Measurements from ENCODE around the gene CTTN. TPM values are rescaled to one million over a fixed set of nuclear protein-coding genes. Genes with fewer than 3 reads are reported as not detected.
"Not testable (repeated sequence)": the region's sequence is repeated elsewhere in the genome, so short reads cannot be mapped to it uniquely, and the experiment has no call there.

The CTTN gene
- total and polyA plus RNA-seq, 2 experiments from 2014 or later: 249 to 268 TPM

- Histone ChIP-seq H3K4me3 (no peak overlapping the region), H3F3A (ENCODE audit: insufficient read depth) (no peaks in the 10 kb centered on the region), H3K9me3 (ENCODE audit: low read depth) (peaks cover 4% of the 10 kb centered on the region), H3K4me1 (ENCODE audit: insufficient read depth) (no peaks in the 10 kb centered on the region), H2AFZ (no peak overlapping the region), H3K27ac (no peak overlapping the region), H3K9ac (no peak overlapping the region), H3K79me2 (ENCODE audit: insufficient read depth) (no peaks in the 10 kb centered on the region), H3K4me2 (ENCODE audit: unreplicated experiment) (no peak overlapping the region), H3K9me2 (ENCODE audit: insufficient read depth) (no peaks in the 10 kb centered on the region), H4K20me1 (ENCODE audit: insufficient read depth) (no peaks in the 10 kb centered on the region), H3K27me3 (replicated peaks; ENCODE audit: insufficient read depth) (no peaks in the 10 kb centered on the region), H3K36me3 (ENCODE audit: low read depth) (no peaks in the 10 kb centered on the region)
- in situ Hi-C loops (cut with MboI): no loop called here
- 17 to 29% methylated on average over 2 of the region's 2 CpGs for WGBS, 2 experiments (ENCODE audit: low coverage in 1 of 2, low lambda C conversion rate in 2 of 2, missing lambda C conversion rate in 2 of 2)
- no peak for DNase-seq
- TF ChIP-seq EZH2phosphoT487 (IDR thresholded peaks at IDR 0.05; ENCODE audit: insufficient read depth, low read depth) (no peak), EZH2 (IDR thresholded peaks at IDR 0.05; ENCODE audit: insufficient read depth, poor library complexity, severe bottlenecking) (no peak)
These were observed 50.7 kb downstream of the CTTN start for GRCh38 chr11:70448983-70449567.

DNA sequence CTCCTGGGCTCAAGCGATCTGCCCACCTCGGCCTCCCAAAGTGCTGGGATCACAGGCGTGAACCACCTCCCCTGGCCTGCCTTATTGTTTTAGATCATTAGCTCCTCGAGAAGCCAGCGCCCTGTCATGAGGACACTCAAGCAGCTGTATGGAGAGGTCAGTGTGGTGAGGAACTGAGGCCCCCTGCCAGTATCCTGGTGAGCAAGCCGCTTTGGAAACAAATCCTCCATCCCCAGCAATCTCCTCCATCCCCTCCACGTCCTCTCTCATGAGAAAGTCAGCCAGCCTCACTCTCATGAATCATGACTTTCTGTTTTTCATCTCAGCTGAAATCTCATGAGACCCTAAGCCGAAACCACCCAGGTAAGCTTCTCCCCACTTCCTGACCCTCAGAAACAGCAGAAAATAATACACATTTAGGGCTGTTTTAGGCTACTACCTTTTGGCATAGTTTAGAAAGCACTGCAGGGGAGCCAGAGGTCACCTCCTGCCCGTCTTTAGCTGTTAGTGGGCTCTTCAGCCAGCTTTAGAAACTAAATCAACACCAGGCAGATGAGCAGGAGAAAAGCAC lies 56.0 kb downstream of the CTTN start:
- no peaks in the 10 kb centered on the region for H3K79me2 ChIP-seq (ENCODE audit: insufficient read depth)
- TF ChIP-seq EZH2phosphoT487 (IDR thresholded peaks at IDR 0.05; ENCODE audit: insufficient read depth, low read depth) (no peak), EZH2 (IDR thresholded peaks at IDR 0.05; ENCODE audit: insufficient read depth, poor library complexity, severe bottlenecking) (no peak)
- no peaks in the 10 kb centered on the region for H3K27me3 ChIP-seq (replicated peaks; ENCODE audit: insufficient read depth)
- no peaks in the 10 kb centered on the region for H3K9me2 ChIP-seq (ENCODE audit: insufficient read depth)
- H3F3A ChIP-seq (ENCODE audit: insufficient read depth): no peaks in the 10 kb centered on the region
- no peaks in the 10 kb centered on the region for H3K36me3 ChIP-seq (ENCODE audit: low read depth)
- no peak overlapping the region for H2AFZ ChIP-seq
- H4K20me1 ChIP-seq (ENCODE audit: insufficient read depth): no peaks in the 10 kb centered on the region
- H3K9me3 ChIP-seq (ENCODE audit: low read depth): no peaks in the 10 kb centered on the region
- WGBS, 2 experiments (ENCODE audit: low coverage in 1 of 2, low lambda C conversion rate in 2 of 2, missing lambda C conversion rate in 2 of 2): 70 to 71% methylated on average over 9 of the region's 9 CpGs
- H3K4me1 ChIP-seq (ENCODE audit: insufficient read depth): no peaks in the 10 kb centered on the region
- H3K4me2 ChIP-seq (ENCODE audit: unreplicated experiment): no peak overlapping the region
- no peak overlapping the region for H3K4me3 ChIP-seq
- in situ Hi-C loops (cut with MboI): no loop called here
- H3K27ac ChIP-seq: no peak overlapping the region
- no peak overlapping the region for H3K9ac ChIP-seq
- DNase-seq: no peak

- H3K4me3 ChIP-seq; H3K4me1 ChIP-seq (ENCODE audit: insufficient read depth); H3F3A ChIP-seq (ENCODE audit: insufficient read depth); H3K9me3 ChIP-seq (ENCODE audit: low read depth); DNase-seq; H3K9ac ChIP-seq; H2AFZ ChIP-seq; H3K4me2 ChIP-seq (ENCODE audit: unreplicated experiment); H3K79me2 ChIP-seq (ENCODE audit: insufficient read depth); H3K27ac ChIP-seq; in situ Hi-C loops (cut with MboI); H3K27me3 ChIP-seq (replicated peaks; ENCODE audit: insufficient read depth); H3K9me2 ChIP-seq (ENCODE audit: insufficient read depth); H4K20me1 ChIP-seq (ENCODE audit: insufficient read depth); H3K36me3 ChIP-seq (ENCODE audit: low read depth): not testable (repeated sequence)
- WGBS, 2 experiments (ENCODE audit: low coverage in 1 of 2, low lambda C conversion rate in 2 of 2, missing lambda C conversion rate in 2 of 2): 76 to 77% methylated on average over 9 of the region's 9 CpGs
These were observed 56.5 kb downstream of the CTTN start for GRCh38 chr11:70454811-70455210.

- Histone ChIP-seq H3K4me1 (ENCODE audit: insufficient read depth) (no peaks in the 10 kb centered on the region), H3K4me2 (ENCODE audit: unreplicated experiment) (no peak overlapping the region), H3K9me2 (ENCODE audit: insufficient read depth) (no peaks in the 10 kb centered on the region), H3K27me3 (replicated peaks; ENCODE audit: insufficient read depth) (no peaks in the 10 kb centered on the region), H3K9ac (no peak overlapping the region), H3K9me3 (ENCODE audit: low read depth) (no peaks in the 10 kb centered on the region), H3F3A (ENCODE audit: insufficient read depth) (no peaks in the 10 kb centered on the region), H3K36me3 (ENCODE audit: low read depth) (no peaks in the 10 kb centered on the region), H2AFZ (no peak overlapping the region), H3K4me3 (no peak overlapping the region), H4K20me1 (ENCODE audit: insufficient read depth) (no peaks in the 10 kb centered on the region), H3K79me2 (ENCODE audit: insufficient read depth) (no peaks in the 10 kb centered on the region), H3K27ac (no peak overlapping the region)
- 85% methylated on average over 1 of the region's 1 CpG for WGBS, 2 experiments (ENCODE audit: low coverage in 1 of 2, low lambda C conversion rate in 2 of 2, missing lambda C conversion rate in 2 of 2)
- in situ Hi-C loops (cut with MboI): no loop called here
- no peak for DNase-seq
- no peak for TF ChIP-seq EZH2phosphoT487 (IDR thresholded peaks at IDR 0.05; ENCODE audit: insufficient read depth, low read depth)
- TF ChIP-seq EZH2 (IDR thresholded peaks at IDR 0.05; ENCODE audit: insufficient read depth, poor library complexity, severe bottlenecking): no peak
These were observed 57.0 kb downstream of the CTTN start for GRCh38 chr11:70455354-70455753.
